Astrocyte of the cerebellum (primary cell): ENCODE results near the gene ESRRA.

ENCODE experiments used
- DNase-seq: peaks from one replicate; pipeline ENCODE4 v3.0.0-alpha.2; 2011; ENCODE audit warnings: low read depth
- H3K4me3 ChIP-seq: 2 replicates; pipeline ENCODE4 v1.5.1; 2011; ENCODE audit warnings: mild to moderate bottlenecking, low read depth, low read length, moderate library complexity
- CTCF ChIP-seq: IDR thresholded peaks from 2 replicates; pipeline ENCODE4 v1.5.1; 2012; ENCODE audit warnings: low read length, low read depth, moderate library complexity, mild to moderate bottlenecking; ENCODE audit errors: missing control alignments
- in situ Hi-C: cut with HindIII; loops from 2 replicates; pipeline ENCODE4 v1.10.0; 2017; ENCODE audit warnings: low sequenced_read_pairs

ESRRA gene

GRCh38 chr11:64261556-64262080 is 43.7 kb upstream of the ESRRA start:
- H3K4me3 ChIP-seq: no peak overlapping the region
- DNase-seq: no peak
- in situ Hi-C loops: loop anchor here (10.0 kb wide), 1 partner anchor 63 kb away; no protein-coding TSS in a partner anchor
- TF ChIP-seq CTCF: no peak

- no peak for TF ChIP-seq CTCF
- in situ Hi-C loops: loop anchor here (10.0 kb wide), 1 partner anchor 62 kb away; no protein-coding TSS in a partner anchor
These were observed 42.9 kb upstream of the ESRRA start for GRCh38 chr11:64262271-64263002.

GRCh38 chr11:64263021-64263946 is 42.0 kb upstream of the ESRRA start:
- H3K4me3 ChIP-seq: no peak overlapping the region
- in situ Hi-C loops: loop anchor here (10.0 kb wide), 1 partner anchor 62 kb away; no protein-coding TSS in a partner anchor
- TF ChIP-seq CTCF: no peak
- no peak for DNase-seq

More at GRCh38 chr11:64262271-64263002, 42.9 kb upstream of the ESRRA start:
- H3K4me3 ChIP-seq: no peak overlapping the region
- DNase-seq: no peak

- TF ChIP-seq CTCF: no peak
- no peak for DNase-seq
- no peak overlapping the region for H3K4me3 ChIP-seq
- in situ Hi-C loops: loop anchor here (10.0 kb wide), 1 partner anchor 61 kb away; no protein-coding TSS in a partner anchor
These were observed 41.4 kb upstream of the ESRRA start for GRCh38 chr11:64263947-64264317.

- no peak for DNase-seq
- in situ Hi-C loops: loop anchor here (10.0 kb wide), 1 partner anchor 60 kb away; no protein-coding TSS in a partner anchor
- TF ChIP-seq CTCF: no peak
These were observed 40.9 kb upstream of the ESRRA start for GRCh38 chr11:64264371-64264852.

More at GRCh38 chr11:64264371-64264852, 40.9 kb upstream of the ESRRA start:
- H3K4me3 ChIP-seq: no peak overlapping the region
